GM21786 (cell line): ENCODE measurements around the gene TMPRSS4.
A peak's percentile ranks its signal among the peaks of the same experiment; 100 is the strongest.

Experiments
- ATAC-seq: cut with Tn5 transposase; IDR thresholded peaks from one replicate; pipeline ENCODE4 v1.9.1; 2021; ENCODE audit not compliant: unreplicated experiment

Gene TMPRSS4

GRCh38 chr11:118076754-118077281 is at the start of gene TMPRSS4:
TSS of gene TMPRSS4 (plus strand) at chr11:118077078. CDS start at chr11:118077303, 225 bp downstream.
- no peak for ATAC-seq

GRCh38 chr11:118027694-118028093 is 49.2 kb upstream of the TMPRSS4 start:
- ATAC-seq: no peak

GRCh38 chr11:118028626-118029025 is 48.3 kb upstream of the TMPRSS4 start:
- ATAC-seq: no peak

- peak; percentile 80 for ATAC-seq
Measured at GRCh38 chr11:118033443-118033842, 43.4 kb upstream of the TMPRSS4 start.

- ATAC-seq: no peak
Measured at GRCh38 chr11:118042141-118042540, 34.7 kb upstream of the TMPRSS4 start.

- no peak for ATAC-seq
Measured at GRCh38 chr11:118042796-118043195, 34.1 kb upstream of the TMPRSS4 start.

GRCh38 chr11:118045191-118045590 is 31.7 kb upstream of the TMPRSS4 start:
- no peak for ATAC-seq

GRCh38 chr11:118046051-118046963 is 30.6 kb upstream of the TMPRSS4 start:
- ATAC-seq: no peak

- ATAC-seq: no peak
Measured at GRCh38 chr11:118046964-118047700, 29.7 kb upstream of the TMPRSS4 start.

GRCh38 chr11:118047749-118048148 is 29.1 kb upstream of the TMPRSS4 start:
- ATAC-seq: no peak

GRCh38 chr11:118048472-118049370 is 28.2 kb upstream of the TMPRSS4 start:
- no peak for ATAC-seq

- no peak for ATAC-seq
Measured at GRCh38 chr11:118049771-118050170, 27.1 kb upstream of the TMPRSS4 start.

GRCh38 chr11:118050208-118050891 is 26.5 kb upstream of the TMPRSS4 start:
- ATAC-seq: no peak

GRCh38 chr11:118051136-118051610 is 25.7 kb upstream of the TMPRSS4 start:
- ATAC-seq: no peak

- peak; percentile 41 for ATAC-seq
Measured at GRCh38 chr11:118051611-118052461, 25.0 kb upstream of the TMPRSS4 start.

GRCh38 chr11:118052581-118053206 is 24.2 kb upstream of the TMPRSS4 start:
- no peak for ATAC-seq

GRCh38 chr11:118054712-118055640 is 21.9 kb upstream of the TMPRSS4 start:
- ATAC-seq: no peak

GRCh38 chr11:118055966-118056365 is 20.9 kb upstream of the TMPRSS4 start:
- ATAC-seq: no peak
